HG02981 (cell line): ENCODE data around the gene SHCBP1L.

Source experiments
- ATAC-seq: cut with Tn5 transposase; IDR thresholded peaks from one replicate; pipeline ENCODE4 v1.9.1; 2021; ENCODE audit warnings: mild to moderate bottlenecking, moderate library complexity; ENCODE audit not compliant: unreplicated experiment

Gene SHCBP1L

DNA sequence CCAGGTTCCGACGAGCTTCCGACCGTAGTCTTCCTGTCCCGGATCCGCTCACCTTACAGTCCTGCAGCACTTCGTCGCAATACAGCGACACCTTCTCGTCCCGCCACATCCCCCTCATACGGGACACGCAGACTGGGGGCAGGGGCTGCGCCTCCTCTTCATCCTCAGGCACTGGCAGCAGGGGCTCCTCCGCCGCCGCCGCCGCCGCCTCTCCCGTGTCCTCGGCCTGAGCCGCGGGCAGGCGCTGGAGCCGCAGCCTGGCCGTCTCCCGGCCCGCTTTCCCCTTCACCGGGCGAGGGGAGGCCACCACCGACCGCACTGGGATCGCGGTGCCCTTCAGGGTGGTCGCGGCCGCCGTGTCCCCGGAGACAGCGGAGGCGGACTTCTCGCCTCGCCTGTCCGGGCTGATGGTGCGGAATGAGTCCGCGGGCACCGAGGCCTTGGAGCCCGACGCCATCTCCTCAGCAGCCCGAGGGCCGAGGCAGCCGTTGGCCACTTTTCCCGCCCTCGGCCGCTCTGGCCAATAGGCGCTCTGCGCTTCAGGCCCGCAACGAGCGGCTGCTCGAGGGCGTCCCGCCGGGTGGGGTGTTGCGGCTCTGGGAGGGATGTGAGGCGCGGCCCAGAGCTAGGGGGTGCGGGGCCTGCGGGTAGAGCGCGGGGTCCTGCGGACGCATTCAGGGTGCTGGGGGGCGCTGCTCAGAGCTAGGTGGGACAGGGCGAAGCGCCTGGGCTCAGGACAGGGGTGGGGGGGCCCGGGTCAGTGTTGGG is at the start of gene SHCBP1L:
Gene SHCBP1L, minus strand, starts transcription at position 490 of the 768 bp plus-strand sequence. Its CDS starts 33 bp downstream, at position 457.
- ATAC-seq, result no peak

DNA sequence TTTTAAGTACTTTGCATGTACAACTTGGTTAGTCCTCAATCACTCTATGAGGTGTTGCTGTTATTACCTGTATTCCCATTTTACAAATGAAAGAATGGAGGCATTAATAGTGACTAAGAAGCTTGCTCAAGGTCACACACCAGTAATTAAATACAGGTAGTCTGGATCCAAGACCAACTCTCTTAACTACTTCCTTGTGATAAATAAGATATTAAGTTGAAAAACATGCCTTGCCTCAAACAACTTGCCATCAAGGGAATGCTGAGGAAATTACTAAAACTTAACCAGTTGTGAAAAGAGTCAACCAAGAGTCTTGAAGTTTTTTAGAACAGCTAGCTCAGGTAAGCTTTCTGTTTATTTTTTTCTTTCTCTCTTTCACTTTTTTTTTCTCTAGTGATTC is 49.3 kb upstream of the SHCBP1L start:
- no peak for ATAC-seq

DNA sequence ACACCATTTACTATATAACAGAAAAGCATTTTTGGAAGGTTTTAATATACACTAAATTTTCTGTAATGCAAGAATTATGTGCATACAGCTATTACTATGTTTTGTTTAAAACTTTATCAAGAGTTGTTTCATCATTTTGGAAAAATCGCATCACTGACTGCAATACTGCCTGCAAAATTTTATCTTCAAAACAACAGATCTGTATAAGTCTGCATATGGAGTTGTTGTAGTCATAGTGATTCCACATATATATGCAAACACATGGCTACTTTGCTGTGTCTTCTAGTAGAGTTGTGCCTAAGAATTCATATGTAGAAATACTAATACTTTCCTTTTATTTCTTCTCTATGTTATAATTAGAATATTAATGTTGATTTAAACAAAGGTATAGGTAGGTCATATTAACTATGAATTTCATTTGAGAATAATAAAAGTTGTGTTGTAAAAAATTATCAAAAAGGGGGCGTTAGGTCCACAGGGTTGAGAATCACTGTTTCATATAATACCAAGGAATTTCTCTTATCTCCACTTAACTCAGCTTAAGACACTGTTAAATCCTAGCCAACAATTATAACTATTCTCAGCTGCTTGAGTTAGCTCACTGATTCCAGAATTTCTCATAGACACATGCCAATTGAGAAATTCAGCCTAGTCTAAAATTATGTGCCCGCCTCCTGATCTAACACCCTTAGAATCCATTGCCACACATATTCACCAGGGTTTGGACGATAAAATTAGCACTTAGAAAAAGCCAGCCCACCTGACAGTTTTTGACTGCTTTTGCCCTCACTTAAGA is 47.4 kb upstream of the SHCBP1L start:
- ATAC-seq, result no peak

DNA sequence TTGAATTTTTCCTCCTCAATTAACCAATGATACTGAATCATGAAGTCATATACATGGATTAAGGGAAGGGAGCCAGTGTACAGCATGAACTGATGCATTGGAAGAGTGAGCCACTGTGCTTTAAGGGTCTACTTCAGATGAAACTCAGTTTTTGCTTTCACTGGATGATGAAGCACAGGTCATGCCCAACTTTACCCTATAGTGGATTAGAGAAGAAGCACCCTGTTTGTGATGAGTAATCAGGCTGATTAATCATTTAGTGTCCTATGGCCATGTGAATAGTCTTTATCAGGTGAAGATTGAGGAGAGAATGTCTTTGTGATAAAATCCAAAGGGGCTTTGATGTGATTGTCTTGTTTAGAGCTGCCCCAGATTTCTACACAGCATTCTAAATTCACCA is 45.5 kb upstream of the SHCBP1L start:
- ATAC-seq, result no peak

DNA sequence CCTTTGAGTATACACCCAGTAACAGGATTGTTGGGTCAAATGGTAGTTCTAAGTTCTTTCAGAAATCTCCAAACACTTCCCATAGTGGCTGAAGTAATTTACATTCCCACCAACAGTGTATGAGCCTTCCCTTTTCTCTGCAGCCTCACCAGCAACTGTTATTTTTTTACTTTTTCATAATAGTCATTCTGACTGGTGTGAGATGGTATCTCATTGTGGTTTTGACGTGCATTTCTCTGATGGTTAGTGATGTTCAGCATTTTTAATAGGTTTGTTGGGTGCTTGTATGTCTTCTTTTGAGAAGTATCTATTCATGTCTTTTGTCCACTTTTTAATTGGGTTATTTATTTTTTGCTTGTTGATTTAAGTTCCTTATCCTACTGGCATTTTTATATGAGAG is 43.9 kb upstream of the SHCBP1L start:
- no peak for ATAC-seq

DNA sequence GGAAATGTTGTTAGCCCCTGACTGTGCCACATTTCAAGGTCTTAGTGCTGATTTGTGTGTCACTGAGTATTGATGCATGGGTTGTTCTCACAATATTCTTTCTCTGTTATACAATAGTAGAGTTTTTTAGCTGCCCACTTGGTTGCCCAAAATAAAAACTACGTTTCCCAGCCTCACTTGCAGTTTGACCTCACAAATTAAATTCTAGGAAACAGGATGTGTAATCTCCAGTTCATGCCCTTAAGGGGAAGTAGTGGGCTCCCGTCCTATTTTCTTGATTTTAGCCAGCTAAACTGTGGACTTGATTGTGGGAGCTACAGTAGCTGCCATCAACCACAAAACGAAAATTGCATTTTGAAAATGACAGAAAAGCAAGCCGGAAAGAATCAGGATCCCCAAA is 42.9 kb upstream of the SHCBP1L start:
- no peak for ATAC-seq

DNA sequence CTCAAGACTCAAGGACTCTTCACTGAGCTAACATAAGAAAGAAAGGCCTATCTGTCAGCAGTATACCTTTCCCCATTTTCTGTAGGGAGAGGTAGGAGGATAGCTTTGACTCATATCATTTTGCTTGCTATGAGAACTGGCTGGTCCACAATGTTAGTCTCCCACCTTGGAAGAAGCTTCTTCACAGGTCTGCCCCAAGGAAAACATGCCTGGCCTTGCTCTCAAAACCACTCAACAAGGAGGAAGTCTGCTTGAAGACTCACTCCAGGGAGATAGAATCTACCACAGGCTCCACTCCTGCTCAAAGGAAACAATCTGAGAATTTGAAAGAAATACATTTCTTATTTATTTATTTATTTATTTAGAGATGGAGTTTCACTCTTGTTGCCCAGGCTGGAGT is 40.8 kb upstream of the SHCBP1L start:
- ATAC-seq, result no peak

DNA sequence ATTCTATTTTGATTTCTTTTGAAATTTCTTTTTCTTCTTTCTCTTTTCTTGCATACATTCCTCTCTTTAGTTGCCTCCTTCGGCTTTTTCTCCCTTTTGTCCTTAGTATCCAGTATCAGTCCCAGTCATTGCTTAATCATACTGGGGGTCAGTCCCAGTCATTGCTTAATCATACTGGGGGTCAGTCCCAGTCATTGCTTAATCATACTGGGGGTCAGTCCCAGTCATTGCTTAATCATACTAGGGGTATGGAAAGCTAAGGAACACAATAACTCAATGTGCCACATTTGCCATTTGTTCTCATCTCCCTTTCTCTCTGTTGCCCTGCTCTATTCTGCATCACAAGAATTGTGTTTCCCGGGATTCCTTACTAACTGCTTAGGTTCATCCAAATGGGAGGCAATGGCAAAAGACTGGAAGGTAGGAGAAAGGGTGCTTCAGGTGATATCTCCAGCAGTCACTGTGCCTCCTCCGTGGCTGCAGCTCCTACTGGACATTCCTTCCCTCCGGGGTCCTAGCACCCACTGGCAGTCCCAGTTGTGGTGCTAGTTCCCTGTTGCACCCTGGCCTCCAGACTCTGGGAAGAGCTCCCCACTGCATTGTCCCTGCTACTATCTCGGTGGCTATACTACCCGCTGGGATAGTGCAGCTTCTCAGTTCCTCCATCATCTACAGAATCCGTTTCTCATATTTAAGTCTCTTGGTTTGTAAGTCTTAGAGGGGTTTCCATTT is 37.6 kb upstream of the SHCBP1L start:
- no peak for ATAC-seq

DNA sequence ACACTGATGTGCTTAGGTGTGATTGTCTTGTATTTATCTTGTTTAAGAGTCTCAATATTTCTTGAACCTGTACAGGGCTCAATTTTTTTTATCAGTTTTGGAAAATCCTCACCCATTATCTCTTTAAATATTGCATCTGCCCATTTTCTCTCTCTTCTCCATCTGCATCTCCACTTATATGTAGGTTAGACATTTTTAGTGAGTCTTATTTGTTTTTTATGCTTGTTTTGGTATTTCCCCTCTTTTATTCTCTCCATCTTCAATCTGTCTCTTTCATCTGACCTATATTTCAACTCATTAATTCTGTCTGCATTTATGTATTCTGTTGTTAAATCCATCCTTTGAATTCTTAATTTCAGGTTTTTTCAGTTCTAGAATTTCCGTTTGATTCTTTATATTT is 32.9 kb upstream of the SHCBP1L start:
- ATAC-seq, result no peak

DNA sequence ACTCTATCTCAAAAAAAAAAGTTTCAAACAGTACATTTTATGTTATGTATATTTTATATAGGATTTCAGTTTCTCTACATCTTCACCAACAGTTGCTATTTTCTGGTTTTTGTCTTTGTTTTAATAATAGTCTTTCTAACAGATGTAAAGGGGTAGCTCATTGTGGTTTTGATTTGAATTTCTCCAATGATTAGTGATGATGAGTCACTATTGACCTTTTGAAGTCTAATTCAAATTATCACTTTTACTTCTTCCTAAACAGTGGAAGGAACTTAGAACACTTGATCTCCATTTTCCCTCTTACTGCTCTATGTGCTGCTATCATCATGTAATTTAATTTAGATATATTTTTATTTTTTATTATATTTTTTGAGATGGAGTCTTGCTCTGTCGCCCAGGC is 31.7 kb upstream of the SHCBP1L start:
- ATAC-seq, result no peak

DNA sequence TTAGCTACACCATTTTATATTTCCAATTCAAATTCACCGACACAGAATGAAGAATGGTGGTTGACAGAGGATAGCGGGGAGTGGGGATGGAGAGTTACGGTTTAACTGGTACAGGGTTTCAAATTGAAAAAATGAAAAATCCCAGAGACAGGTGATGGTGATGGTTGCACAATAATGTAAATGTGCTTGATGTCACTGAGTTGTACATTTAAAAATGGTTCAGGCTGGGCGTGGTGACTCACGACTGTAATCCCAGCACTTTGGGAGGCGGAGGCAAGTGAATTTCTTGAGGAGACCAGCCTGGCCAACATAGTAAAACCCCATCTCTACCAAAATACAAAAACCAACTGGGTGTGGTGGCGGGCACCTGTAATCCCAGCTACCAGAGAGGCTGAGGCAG is 31.2 kb upstream of the SHCBP1L start:
- ATAC-seq, result no peak

DNA sequence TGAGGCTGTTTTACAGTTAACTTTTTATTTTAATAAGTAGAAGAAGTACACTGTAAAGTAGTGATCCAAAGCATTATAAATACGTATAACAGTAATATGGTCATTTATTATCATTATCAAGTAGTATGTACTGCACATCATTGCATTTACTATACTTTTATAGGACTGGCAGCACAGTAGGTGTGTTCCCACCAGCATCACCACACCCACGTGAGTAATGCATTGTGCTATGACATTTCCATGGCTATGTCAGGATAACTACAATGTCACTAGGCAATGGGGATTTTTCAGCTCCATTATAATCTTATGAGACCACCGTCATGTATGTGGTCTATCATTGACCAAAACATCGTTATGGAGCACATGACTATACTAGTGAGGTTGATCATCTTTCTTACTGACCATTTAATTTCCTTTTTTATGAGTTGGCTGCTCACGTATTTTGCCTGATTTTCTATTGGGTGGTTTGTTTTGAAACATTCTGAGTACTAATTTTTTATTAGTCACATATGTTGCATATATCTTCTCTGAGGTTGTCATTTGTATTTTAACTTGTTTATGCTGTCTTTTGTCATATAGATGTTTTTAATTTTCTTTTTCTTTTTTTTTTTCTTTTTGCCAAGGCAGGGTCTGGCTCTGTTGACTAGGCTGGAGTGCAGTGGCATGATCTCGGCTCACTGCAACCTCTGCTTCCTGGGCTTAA is 25.3 kb upstream of the SHCBP1L start:
- ATAC-seq, result no peak

DNA sequence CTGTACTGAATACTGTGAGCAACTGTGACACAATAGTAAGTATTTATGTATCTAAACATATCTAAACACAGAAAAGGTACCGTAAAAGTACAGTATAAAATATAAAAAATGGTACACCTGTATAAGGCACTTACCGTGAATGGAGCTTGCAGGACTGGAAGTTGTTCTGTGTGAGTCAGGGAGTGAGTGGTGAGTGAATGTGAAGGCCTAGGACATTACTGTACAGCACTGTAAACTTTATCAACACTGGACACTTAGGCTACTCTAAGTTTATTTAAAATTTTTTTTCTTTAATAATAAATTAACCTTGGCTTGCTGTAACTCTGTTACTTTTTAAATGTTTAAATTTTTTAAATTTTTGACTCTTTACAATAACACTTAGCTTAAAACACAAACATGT is 24.5 kb upstream of the SHCBP1L start:
- ATAC-seq, result no peak

DNA sequence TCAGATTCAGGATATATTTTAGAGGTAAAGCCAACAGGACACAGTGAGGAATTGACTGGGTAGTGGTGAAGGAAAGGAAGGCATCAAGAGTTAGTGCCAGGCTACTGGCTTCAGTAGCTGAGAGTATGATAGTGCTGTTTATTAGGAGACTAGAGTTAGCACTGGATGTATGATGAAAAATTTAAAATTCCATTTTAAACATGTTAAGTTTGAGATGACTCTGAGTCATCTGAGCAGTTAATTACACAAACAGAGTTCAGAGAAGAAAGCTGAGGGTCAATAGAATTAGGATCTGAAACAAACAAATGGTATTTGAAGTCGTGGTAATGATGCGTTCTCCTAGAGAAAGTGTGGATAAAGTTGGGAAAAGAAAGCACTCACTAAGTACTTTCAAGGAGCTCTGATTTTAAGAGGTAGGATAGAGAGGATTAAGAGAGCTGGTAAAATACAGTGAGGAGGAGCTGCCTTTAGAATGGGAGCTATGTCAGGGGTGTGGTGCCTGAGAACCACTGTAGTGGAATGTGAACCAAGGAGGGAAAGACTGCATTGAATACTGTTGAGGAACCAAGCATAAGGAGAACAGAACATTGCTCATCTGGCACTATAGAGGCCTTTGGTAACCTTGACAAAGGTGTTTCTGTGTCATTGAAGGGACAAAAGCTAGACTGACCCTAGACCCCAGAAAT is 21.7 kb upstream of the SHCBP1L start:
- no peak for ATAC-seq

DNA sequence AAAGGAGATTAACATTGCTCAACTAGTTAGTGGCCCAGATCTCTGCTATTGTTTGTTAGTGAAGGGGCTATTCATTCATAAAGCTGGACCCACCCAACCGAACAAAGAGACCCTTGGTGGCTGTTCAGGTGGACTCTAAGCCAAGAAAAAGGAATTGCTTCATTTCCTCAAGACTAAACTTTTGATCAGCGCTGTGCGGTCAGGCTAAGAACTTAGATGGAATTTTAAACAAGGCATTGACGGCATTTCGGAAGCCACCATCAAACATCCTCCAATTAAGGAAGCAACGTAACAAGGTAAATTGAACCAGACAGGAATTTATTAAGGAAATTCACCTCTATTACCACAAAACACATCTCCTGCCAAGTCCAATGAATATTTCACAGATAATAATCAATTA is 19.9 kb upstream of the SHCBP1L start:
- ATAC-seq, result no peak

DNA sequence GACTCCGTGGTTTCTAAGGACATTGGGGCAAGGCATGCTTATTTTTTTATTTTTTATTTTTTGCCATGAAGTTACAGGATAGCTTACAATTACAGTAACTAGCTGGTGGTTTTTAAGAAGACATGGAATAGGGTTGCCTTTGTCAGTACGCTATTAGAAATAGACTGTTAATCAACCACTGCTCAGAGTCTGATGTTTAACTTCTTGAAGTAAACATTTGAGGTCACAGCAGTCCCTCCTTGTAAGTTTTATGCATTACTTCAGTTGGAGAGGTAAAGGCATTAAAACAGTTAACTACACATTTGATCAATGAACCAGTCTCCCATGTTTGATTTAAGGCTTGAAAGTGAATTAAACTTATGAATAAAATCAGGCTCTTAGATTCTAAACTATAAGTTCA is 19.3 kb upstream of the SHCBP1L start:
- no peak for ATAC-seq

DNA sequence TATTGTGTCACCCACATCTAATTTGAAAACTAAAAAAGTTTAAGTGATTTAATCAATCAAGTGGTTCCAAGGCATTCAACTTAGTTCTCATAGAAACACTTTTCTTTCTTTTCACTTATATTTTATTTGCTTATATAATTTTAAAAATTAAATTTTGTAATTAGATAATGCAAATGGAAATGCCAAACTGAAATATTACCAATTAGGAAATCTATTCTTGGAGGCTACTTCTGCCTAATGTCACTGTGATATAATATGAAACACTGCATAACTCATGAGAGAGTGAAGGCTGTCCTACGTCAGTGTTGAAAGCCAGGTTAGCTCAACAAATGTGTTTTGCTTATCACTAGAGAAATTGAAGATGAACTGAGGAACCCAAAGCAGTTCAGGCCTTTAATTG is 18.3 kb upstream of the SHCBP1L start:
- ATAC-seq, result no peak

DNA sequence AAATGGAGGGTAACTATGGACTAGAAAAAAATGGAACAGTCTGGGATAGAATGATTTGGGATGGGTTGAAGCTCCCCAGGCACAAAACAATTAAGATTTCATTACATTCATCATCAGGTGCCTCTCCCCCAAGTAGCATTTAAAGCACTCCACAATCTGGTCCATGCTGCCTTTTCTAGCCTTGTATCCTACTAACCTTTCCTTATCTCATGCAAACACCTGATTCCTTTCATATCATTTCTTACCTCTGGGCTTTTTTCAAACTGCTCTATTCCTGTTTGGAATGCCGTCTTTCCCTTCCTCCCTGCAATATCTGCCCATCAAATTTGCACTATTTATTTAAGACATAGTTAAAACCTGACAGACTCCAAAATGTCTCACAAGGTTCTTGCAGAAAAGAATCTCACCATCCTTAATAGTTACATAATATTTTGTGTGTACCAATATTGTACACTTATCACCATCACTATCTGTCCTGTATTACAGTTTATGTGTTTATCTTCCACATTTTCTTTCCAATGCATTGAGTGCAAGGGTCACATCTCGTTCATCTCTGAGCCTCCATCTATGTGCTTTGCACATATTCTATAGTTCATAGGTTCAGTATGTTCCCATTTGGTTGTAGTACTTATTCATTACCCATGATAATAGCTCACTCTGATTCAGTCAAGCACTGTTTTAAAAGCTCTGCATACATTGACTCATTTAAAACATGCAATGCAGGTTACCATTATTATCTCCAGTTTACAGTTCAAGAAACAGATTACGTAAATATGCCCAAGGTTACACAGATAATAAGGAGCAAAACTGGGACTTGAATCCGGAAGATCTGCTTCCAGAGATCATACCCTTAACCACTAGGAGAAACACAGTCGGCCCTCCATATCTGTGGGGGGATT is 16.1 kb upstream of the SHCBP1L start:
- ATAC-seq, result no peak

DNA sequence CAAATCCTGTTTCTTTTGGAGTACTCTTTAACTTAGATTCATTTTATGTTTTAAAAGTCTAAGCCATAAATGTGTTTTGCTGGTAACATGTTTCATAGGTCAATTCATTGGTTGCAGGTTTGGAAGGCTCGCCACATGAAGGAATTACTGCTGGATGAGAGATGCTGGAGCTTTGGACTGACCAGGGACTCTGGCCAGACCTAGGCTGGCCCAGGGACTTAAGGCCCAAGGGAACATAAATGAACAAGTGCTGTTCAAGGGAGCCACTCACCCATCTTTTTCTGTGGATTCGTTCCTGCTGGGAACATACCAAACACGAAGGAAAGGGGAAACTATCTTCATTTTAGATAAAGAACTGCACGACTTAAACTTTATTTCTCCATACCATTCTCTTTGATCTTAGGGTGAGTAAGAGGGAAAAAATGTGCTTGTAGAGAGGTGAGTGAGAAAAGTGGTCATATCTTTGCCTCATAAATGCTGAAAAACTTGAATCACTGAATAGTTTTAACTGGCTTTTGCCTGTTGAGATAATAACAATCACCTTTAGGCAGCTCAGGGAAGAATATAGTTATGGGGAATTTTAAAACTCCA is 15.3 kb upstream of the SHCBP1L start:
- no peak for ATAC-seq
